ENCODE results near the gene PKP3. TPM values are rescaled to one million over a fixed set of nuclear protein-coding genes. Genes with fewer than 3 reads are reported as not detected.
A peak's percentile ranks its signal among the peaks of the same experiment; 100 is the strongest.

PKP3 gene
- total and polyA plus RNA-seq, 9 of the 15 experiments (the other 6 are each of a cell fraction or from before 2014, with no cell fraction given), result 0.11 to 110 (median 30.7) TPM

DNA sequence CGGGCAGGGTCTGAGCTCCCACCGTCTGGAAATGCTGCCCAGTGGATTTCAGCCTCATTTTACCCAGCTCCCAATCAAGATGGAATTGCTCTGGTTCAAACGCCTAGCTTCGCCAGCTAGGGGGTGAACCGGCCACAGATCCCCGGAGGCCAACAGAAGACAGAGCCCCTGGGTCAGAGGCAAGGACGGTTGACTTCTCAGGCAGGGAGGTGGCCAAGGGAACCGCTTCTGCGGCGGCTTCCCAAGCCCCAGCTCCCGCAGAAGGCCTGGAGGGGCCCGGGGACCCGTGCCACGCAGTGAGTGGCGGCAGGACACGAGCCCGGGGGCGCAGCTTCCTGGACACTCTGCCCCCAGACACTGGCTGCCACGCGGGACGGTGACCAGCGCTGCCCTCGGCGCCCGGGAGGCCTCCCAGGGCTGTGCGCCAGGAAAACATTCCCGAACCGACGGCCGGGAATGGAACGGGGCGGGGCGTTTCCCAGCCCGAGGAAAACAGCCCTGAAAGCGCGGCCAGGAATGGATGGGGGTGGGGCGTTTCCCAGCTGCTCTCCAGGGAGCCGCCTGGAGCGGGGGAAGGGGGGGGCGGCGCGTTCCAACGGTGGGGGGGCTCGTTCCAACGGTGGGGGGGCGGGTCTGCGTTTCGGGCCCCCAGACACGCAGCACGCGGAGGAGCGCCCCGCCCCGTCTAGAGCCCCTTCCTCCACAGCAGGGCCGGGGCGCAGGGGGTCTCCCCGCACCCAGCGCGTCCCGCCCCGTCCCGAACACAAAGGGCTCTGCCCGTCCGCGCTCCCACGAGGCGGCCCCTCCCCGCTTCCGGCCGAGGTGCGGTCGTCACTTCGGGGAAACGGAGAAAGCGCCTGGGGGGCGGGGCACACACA is 38.2 kb upstream of the PKP3 start (continued):
- TF ChIP-seq EWSR1 (IDR thresholded peaks at IDR 0.05; ENCODE audit: borderline replicate concordance, low read depth, partially characterized antibody) (no peak), ZNF232 (CRISPR knock-in tag; IDR thresholded peaks at IDR 0.05) (no peak), NFIC (IDR thresholded peaks at IDR 0.05) (peak; percentile 54), PPARD (CRISPR knock-in tag; IDR thresholded peaks at IDR 0.05) (0 out of 2 replicates have a peak, but pooled peaks have one; percentile 38), U2AF1 (optimal IDR thresholded peaks at IDR 0.05; ENCODE audit: low read depth, low read length) (peak; percentile 33), CBFA2T3 (IDR thresholded peaks at IDR 0.05) (no peak), TOE1 (IDR thresholded peaks at IDR 0.05; ENCODE audit: borderline replicate concordance) (no peak), TOE1 (CRISPR knock-in tag; IDR thresholded peaks at IDR 0.05; ENCODE audit: borderline replicate concordance, low read depth) (no peak), MEIS2 (IDR thresholded peaks at IDR 0.05; ENCODE audit: partially characterized antibody) (no peak), CBX8 (IDR thresholded peaks at IDR 0.05; ENCODE audit: borderline replicate concordance, extremely low read depth, low read depth, low read length, poor library complexity, severe bottlenecking) (no peak), HNRNPK (IDR thresholded peaks at IDR 0.05; ENCODE audit: low read depth, low read length, poor library complexity, severe bottlenecking) (no peak), SETDB1 (IDR thresholded peaks at IDR 0.05; ENCODE audit: low read length) (no peak), NR4A1 (CRISPR knock-in tag; IDR thresholded peaks at IDR 0.05) (peak; percentile 94), NR4A1 (tag; IDR thresholded peaks at IDR 0.05) (peak; percentile 98), BRD4 (IDR thresholded peaks at IDR 0.05) (peak; percentile 96), SRSF7 (optimal IDR thresholded peaks at IDR 0.05; ENCODE audit: low read depth, low read length) (no peak), ZBED1 (IDR thresholded peaks at IDR 0.05) (no peak), MYNN (IDR thresholded peaks at IDR 0.05) (no peak), MYNN (CRISPR knock-in tag; IDR thresholded peaks at IDR 0.05) (no peak), ZBTB1 (CRISPR knock-in tag; IDR thresholded peaks at IDR 0.05; ENCODE audit: borderline replicate concordance, low read depth) (peak; percentile 6; the same call in 1 of the 2 replicates), ZNF785 (CRISPR knock-in tag; IDR thresholded peaks at IDR 0.05) (no peak; the same call in 1 of the 2 replicates), SMARCC2 (IDR thresholded peaks at IDR 0.05; ENCODE audit: low read depth) (no peak)
- TF ChIP-seq, protein P1, sequence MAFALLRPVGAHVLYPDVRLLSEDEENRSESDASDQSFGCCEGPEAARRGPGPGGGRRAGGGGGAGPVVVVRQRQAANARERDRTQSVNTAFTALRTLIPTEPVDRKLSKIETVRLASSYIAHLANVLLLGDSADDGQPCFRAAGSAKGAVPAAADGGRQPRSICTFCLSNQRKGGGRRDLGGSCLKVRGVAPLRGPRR (CRISPR knock-in tag; IDR thresholded peaks at IDR 0.05), result peak; percentile 89
- TF ChIP-seq, protein P2, sequence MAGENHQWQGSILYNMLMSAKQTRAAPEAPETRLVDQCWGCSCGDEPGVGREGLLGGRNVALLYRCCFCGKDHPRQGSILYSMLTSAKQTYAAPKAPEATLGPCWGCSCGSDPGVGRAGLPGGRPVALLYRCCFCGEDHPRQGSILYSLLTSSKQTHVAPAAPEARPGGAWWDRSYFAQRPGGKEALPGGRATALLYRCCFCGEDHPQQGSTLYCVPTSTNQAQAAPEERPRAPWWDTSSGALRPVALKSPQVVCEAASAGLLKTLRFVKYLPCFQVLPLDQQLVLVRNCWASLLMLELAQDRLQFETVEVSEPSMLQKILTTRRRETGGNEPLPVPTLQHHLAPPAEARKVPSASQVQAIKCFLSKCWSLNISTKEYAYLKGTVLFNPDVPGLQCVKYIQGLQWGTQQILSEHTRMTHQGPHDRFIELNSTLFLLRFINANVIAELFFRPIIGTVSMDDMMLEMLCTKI (IDR thresholded peaks at IDR 0.05; ENCODE audit: partially characterized antibody), result no peak
- TF ChIP-seq, protein P3, sequence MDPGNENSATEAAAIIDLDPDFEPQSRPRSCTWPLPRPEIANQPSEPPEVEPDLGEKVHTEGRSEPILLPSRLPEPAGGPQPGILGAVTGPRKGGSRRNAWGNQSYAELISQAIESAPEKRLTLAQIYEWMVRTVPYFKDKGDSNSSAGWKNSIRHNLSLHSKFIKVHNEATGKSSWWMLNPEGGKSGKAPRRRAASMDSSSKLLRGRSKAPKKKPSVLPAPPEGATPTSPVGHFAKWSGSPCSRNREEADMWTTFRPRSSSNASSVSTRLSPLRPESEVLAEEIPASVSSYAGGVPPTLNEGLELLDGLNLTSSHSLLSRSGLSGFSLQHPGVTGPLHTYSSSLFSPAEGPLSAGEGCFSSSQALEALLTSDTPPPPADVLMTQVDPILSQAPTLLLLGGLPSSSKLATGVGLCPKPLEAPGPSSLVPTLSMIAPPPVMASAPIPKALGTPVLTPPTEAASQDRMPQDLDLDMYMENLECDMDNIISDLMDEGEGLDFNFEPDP (CRISPR knock-in tag; IDR thresholded peaks at IDR 0.05), result peak; percentile 61

Measured in K562 (cell line).